H1 (cell line): Measurements from ENCODE around the gene ARRB1. TPM values are rescaled to one million over a fixed set of nuclear protein-coding genes. Genes with fewer than 3 reads are reported as not detected.

Source experiments
- ATF3 ChIP-seq: IDR thresholded peaks from 2 replicates; pipeline ENCODE4 v1.6.1; 2011; ENCODE audit warnings: low read depth, mild to moderate bottlenecking, low read length; ENCODE audit not compliant: insufficient read depth
- CHD1 ChIP-seq: IDR thresholded peaks from 2 replicates; pipeline ENCODE4 v1.6.1; 2012; ENCODE audit warnings: low read depth, low read length, improper control_type of control experiment
- GABPA ChIP-seq: IDR thresholded peaks from 2 replicates; pipeline ENCODE4 v1.6.1; 2011; ENCODE audit warnings: mild to moderate bottlenecking, low read length, moderate library complexity, borderline replicate concordance; ENCODE audit not compliant: insufficient read depth
- USF2 ChIP-seq: IDR thresholded peaks from 2 replicates; pipeline ENCODE4 v1.6.1; 2011; ENCODE audit warnings: low read length, improper control_type of control experiment
- polyA plus RNA-seq, 7 experiments: library from polyadenylated mRNA; depleted of rRNA in 3 of 7; stranded (reverse) in 5 of 7; unstranded in 2 of 7; fragments of >200 nt in 5 of 7; fragments of 200-250 nt in 2 of 7; gene quantifications; 1 replicate in 5 of 7; 2 replicates in 1 of 7; 4 replicates in 1 of 7; pipeline versions ENCODE4 v1.2.1 to v1.2.3, GENCODE V29; 2011 to 2013; ENCODE audit warnings: missing spikeins in 2 of 7, mixed read lengths in 2 of 7
- total RNA-seq: library from RNA; stranded (reverse); fragmentation: NEBNext Ultra II Directional; extraction: Animal tissue kit (Norgen Biotek cat#: 25700); gene quantifications from 2 replicates; pipeline ENCODE4 v1.2.1, GENCODE V29; 2021

Gene ARRB1
- total and polyA plus RNA-seq, 2 of the 8 experiments (the other 6 are each of a cell fraction or from before 2014, with no cell fraction given), result 9.4 to 31.8 TPM

DNA sequence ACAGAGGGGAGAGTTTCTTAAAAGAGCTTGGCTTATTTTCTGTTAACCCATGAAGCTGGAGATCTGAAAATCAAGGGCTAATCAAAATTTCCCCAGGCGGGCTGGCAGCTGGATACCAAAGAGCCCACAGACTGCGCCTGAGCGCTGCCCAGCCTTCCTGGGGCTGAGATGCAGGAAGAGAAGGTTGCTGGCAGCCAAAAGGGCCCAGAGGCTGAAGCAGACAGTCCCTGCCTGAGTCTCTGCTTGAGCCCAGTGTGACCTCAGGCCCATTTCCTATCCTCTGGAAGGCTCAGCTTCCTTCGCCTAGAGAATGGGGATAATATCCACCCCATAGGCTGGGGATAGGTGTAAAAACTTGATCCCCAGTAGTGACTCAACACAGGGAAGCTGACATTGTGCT lies 49.1 kb downstream of the ARRB1 start (continued):
- no peak for TF ChIP-seq GABPA
- TF ChIP-seq USF2, result no peak
- TF ChIP-seq ATF3, result no peak
- no peak for TF ChIP-seq CHD1
